ENCODE results near the gene MRPL14.

- TF ChIP-seq CTCF (IDR thresholded peaks at IDR 0.05) (no peak), POLR2A (IDR thresholded peaks at IDR 0.05) (no peak)
Observed at GRCh38 chr6:44157152-44157521, 29.9 kb upstream of the MRPL14 start.

Data from adrenal gland (tissue), 5 donors.